Neural cell (in vitro differentiated cells): ENCODE measurements around the gene SUGCT. TPM values are rescaled to one million over a fixed set of nuclear protein-coding genes. Genes with fewer than 3 reads are reported as not detected.

Experiments
- H2AFZ ChIP-seq: fragments of 200-600, 300-800 bp; sonication (generic), shearing (Covaris generic); 2 replicates; pipeline ENCODE4 v1.6.0; 2014; ENCODE audit warnings: low read depth, mild to moderate bottlenecking, antibody characterized with exemption, low read length, moderate library complexity
- H3F3A ChIP-seq: fragments of 200-600 bp; shearing (Covaris generic); 2 replicates; pipeline ENCODE4 v1.6.1; 2016; ENCODE audit warnings: mild to moderate bottlenecking, moderate library complexity, mixed read lengths, antibody characterized with exemption, low read length; ENCODE audit not compliant: insufficient read depth, poor library complexity, severe bottlenecking
- H3K27ac ChIP-seq: fragments of 200-600, 300-800 bp; sonication (generic), shearing (Covaris generic); 2 replicates; pipeline ENCODE4 v1.5.1; 2014; ENCODE audit warnings: mild to moderate bottlenecking, low read length, moderate library complexity
- H3K27me3 ChIP-seq: fragments of 300-800, 200-600 bp; sonication (generic), shearing (Covaris generic); 2 replicates; pipeline ENCODE4 v1.6.0; 2014; ENCODE audit warnings: mild to moderate bottlenecking, low read depth, low read length, moderate library complexity; ENCODE audit not compliant: insufficient read depth
- H3K36me3 ChIP-seq: fragments of 300-800, 200-600 bp; sonication (generic), shearing (Covaris generic); 2 replicates; pipeline ENCODE4 v1.5.1; 2014; ENCODE audit warnings: mild to moderate bottlenecking, antibody characterized with exemption, low read length, moderate library complexity; ENCODE audit not compliant: insufficient read depth
- H3K4me2 ChIP-seq: fragments of 300-800, 200-600 bp; sonication (generic), shearing (Covaris generic); 2 replicates; pipeline ENCODE4 v1.6.0; 2014; ENCODE audit warnings: mild to moderate bottlenecking, low read length
- H3K4me3 ChIP-seq: fragments of 300-800, 200-600 bp; sonication (generic), shearing (Covaris generic); 2 replicates; pipeline ENCODE4 v1.5.1; 2014; ENCODE audit warnings: mild to moderate bottlenecking, low read length, moderate library complexity
- H3K79me2 ChIP-seq: fragments of 200-600 bp; shearing (Covaris generic); replicated peaks from 2 replicates; pipeline ENCODE4 v1.6.0; 2014; ENCODE audit warnings: mild to moderate bottlenecking, low read length, moderate library complexity; ENCODE audit not compliant: insufficient read depth
- H3K9ac ChIP-seq: fragments of 300-800, 200-600 bp; sonication (generic), shearing (Covaris generic); 2 replicates; pipeline ENCODE4 v1.6.1; 2016; ENCODE audit warnings: mild to moderate bottlenecking, low read length, mixed read lengths
- H3K9me2 ChIP-seq: fragments of 200-600 bp; shearing (Covaris generic); 2 replicates; pipeline ENCODE4 v1.6.1; 2016; ENCODE audit warnings: mild to moderate bottlenecking, low read length, mixed read lengths; ENCODE audit not compliant: insufficient read depth
- H3K9me3 ChIP-seq: fragments of 200-600, 300-800 bp; sonication (generic), shearing (Covaris generic); 2 replicates; pipeline ENCODE4 v1.6.1; 2016; ENCODE audit warnings: mild to moderate bottlenecking, mixed run types, low read length, moderate library complexity, mixed read lengths
- H4K20me1 ChIP-seq: fragments of 200-600 bp; shearing (Covaris generic); 2 replicates; pipeline ENCODE4 v1.6.1; 2016; ENCODE audit warnings: mild to moderate bottlenecking, mixed run types; ENCODE audit not compliant: insufficient read depth
- EP300 ChIP-seq: fragments of 450-650 bp; conservative IDR thresholded peaks from 2 replicates; pipeline ENCODE4 v1.6.1; 2014; ENCODE audit warnings: antibody characterized with exemption, mild to moderate bottlenecking, moderate library complexity; ENCODE audit not compliant: poor library complexity, severe bottlenecking
- EZH2 ChIP-seq: fragments of 200-600, 300-800 bp; shearing (Covaris generic), sonication (generic); IDR thresholded peaks from 2 replicates; pipeline ENCODE4 v1.6.1; 2014; ENCODE audit warnings: antibody characterized with exemption, low read length, borderline replicate concordance, mild to moderate bottlenecking; ENCODE audit not compliant: insufficient read depth, poor library complexity, severe bottlenecking
- MXI1 ChIP-seq: fragments of 450-650 bp; conservative IDR thresholded peaks from 2 replicates; pipeline ENCODE4 v1.6.1; 2014; ENCODE audit warnings: antibody characterized with exemption, mild to moderate bottlenecking; ENCODE audit not compliant: poor library complexity, severe bottlenecking
- POLR2AphosphoS5 ChIP-seq: IDR thresholded peaks from 2 replicates; pipeline ENCODE4 v1.6.1; 2012
- RAD21 ChIP-seq: fragments of 450-650 bp; conservative IDR thresholded peaks from 2 replicates; pipeline ENCODE4 v1.6.1; 2014; ENCODE audit warnings: antibody characterized with exemption, mild to moderate bottlenecking, moderate library complexity
- SMC3 ChIP-seq: fragments of 450-650 bp; conservative IDR thresholded peaks from 2 replicates; pipeline ENCODE4 v1.6.1; 2014; ENCODE audit warnings: antibody characterized with exemption, mild to moderate bottlenecking, moderate library complexity; ENCODE audit not compliant: poor library complexity
- TAF1 ChIP-seq: IDR thresholded peaks from 2 replicates; pipeline ENCODE4 v1.6.1; 2012; ENCODE audit warnings: low read depth
- polyA plus RNA-seq: library from polyadenylated mRNA; depleted of rRNA; stranded (reverse); fragments of >200 nt; gene quantifications from 2 replicates; pipeline ENCODE4 v1.2.3, GENCODE V29; 2014
- TF ChIP-seq, protein P1 (sequence below): fragments of 450-650 bp; IDR thresholded peaks from 2 replicates; pipeline ENCODE4 v1.5.1; 2014; ENCODE audit warnings: antibody characterized with exemption, mild to moderate bottlenecking, moderate library complexity; ENCODE audit not compliant: poor library complexity, severe bottlenecking
- TF ChIP-seq, protein P2 (sequence below): IDR thresholded peaks from 2 replicates; pipeline ENCODE4 v1.6.1; 2012; ENCODE audit warnings: borderline replicate concordance

The SUGCT gene
- polyA plus RNA-seq, 1 donor from 2014 or later, result not detected

DNA sequence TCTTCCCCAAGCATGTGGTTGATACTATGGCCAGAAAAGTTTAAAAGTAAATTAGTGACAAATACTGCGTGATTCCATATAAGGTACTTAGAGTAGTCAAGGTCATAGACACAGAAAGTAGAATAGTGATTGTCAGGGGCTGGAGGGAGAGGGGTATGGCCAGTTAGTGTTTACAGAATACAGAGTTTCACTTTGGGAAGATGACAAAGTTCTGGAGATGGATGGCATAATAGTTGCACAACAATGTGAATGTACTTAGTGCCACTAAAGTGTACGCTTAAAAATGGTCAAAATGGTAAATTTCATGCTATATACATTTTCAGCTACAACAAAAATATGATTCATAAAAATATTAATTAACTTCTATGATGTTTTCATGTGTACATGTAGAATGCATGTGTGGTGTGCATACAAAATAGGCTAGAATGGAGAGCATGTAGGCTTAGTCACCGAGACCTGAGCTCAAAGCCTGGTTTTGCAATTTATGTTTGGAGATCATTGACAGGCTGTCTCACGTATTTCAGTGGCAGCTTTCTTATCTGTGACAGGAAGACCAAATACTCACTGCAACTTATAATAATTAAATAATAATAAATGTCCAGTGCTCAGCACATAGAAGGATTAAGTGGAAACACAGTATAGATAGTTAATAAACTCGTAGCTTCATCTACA is 625.6 kb downstream of the SUGCT start:
- Histone ChIP-seq H3K4me3 (no peak overlapping the region), H3K4me2 (no peak overlapping the region), H4K20me1 (no peaks in the 10 kb centered on the region), H3F3A (no peaks in the 10 kb centered on the region), H3K9ac (no peak overlapping the region), H3K9me3 (no peaks in the 10 kb centered on the region), H3K27ac (no peak overlapping the region), H3K79me2 (no peaks in the 10 kb centered on the region), H3K9me2 (no peaks in the 10 kb centered on the region), H3K36me3 (no peaks in the 10 kb centered on the region), H3K27me3 (no peaks in the 10 kb centered on the region), H2AFZ (no peak overlapping the region)
- no peak for TF ChIP-seq RAD21
- TF ChIP-seq, protein P1, sequence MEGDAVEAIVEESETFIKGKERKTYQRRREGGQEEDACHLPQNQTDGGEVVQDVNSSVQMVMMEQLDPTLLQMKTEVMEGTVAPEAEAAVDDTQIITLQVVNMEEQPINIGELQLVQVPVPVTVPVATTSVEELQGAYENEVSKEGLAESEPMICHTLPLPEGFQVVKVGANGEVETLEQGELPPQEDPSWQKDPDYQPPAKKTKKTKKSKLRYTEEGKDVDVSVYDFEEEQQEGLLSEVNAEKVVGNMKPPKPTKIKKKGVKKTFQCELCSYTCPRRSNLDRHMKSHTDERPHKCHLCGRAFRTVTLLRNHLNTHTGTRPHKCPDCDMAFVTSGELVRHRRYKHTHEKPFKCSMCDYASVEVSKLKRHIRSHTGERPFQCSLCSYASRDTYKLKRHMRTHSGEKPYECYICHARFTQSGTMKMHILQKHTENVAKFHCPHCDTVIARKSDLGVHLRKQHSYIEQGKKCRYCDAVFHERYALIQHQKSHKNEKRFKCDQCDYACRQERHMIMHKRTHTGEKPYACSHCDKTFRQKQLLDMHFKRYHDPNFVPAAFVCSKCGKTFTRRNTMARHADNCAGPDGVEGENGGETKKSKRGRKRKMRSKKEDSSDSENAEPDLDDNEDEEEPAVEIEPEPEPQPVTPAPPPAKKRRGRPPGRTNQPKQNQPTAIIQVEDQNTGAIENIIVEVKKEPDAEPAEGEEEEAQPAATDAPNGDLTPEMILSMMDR, result no peak
- no peak for TF ChIP-seq MXI1
- no peak for TF ChIP-seq TAF1
- no peak for TF ChIP-seq EZH2
- no peak for TF ChIP-seq EP300
- TF ChIP-seq POLR2AphosphoS5, result no peak
- no peak for TF ChIP-seq SMC3
- TF ChIP-seq, protein P2, sequence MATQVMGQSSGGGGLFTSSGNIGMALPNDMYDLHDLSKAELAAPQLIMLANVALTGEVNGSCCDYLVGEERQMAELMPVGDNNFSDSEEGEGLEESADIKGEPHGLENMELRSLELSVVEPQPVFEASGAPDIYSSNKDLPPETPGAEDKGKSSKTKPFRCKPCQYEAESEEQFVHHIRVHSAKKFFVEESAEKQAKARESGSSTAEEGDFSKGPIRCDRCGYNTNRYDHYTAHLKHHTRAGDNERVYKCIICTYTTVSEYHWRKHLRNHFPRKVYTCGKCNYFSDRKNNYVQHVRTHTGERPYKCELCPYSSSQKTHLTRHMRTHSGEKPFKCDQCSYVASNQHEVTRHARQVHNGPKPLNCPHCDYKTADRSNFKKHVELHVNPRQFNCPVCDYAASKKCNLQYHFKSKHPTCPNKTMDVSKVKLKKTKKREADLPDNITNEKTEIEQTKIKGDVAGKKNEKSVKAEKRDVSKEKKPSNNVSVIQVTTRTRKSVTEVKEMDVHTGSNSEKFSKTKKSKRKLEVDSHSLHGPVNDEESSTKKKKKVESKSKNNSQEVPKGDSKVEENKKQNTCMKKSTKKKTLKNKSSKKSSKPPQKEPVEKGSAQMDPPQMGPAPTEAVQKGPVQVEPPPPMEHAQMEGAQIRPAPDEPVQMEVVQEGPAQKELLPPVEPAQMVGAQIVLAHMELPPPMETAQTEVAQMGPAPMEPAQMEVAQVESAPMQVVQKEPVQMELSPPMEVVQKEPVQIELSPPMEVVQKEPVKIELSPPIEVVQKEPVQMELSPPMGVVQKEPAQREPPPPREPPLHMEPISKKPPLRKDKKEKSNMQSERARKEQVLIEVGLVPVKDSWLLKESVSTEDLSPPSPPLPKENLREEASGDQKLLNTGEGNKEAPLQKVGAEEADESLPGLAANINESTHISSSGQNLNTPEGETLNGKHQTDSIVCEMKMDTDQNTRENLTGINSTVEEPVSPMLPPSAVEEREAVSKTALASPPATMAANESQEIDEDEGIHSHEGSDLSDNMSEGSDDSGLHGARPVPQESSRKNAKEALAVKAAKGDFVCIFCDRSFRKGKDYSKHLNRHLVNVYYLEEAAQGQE, result no peak

DNA sequence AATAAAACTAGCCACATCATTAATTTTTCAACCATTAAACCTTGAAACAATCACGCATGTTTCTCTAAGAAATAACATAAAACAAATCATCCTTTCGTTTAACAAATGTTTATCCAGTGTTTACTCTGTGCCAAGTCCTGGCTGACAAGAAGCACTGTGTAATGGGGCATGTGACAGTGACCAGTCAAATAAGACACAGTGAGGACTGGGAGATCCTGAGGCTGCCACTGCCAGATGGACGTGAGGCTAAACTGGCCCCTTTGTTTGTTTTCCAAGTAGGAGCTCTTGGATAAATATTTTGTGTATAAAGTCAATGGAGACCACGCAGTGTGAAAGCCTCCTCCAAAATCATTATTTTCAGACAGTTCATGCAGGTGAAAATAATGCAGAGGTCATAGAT is 626.2 kb downstream of the SUGCT start:
- Histone ChIP-seq H3K79me2 (no peaks in the 10 kb centered on the region), H3K27me3 (no peaks in the 10 kb centered on the region), H3K4me2 (no peak overlapping the region), H3K4me3 (no peak overlapping the region), H3F3A (no peaks in the 10 kb centered on the region), H3K9ac (no peak overlapping the region), H2AFZ (no peak overlapping the region), H3K36me3 (no peaks in the 10 kb centered on the region), H3K9me3 (no peaks in the 10 kb centered on the region), H4K20me1 (no peaks in the 10 kb centered on the region), H3K27ac (no peak overlapping the region), H3K9me2 (no peaks in the 10 kb centered on the region)
- TF ChIP-seq, protein P1, result no peak
- TF ChIP-seq EZH2, result no peak
- no peak for TF ChIP-seq POLR2AphosphoS5
- no peak for TF ChIP-seq TAF1
- TF ChIP-seq RAD21, result no peak
- TF ChIP-seq SMC3, result no peak
- TF ChIP-seq, protein P2, result no peak
- no peak for TF ChIP-seq MXI1
- TF ChIP-seq EP300, result no peak
